ENCODE results near the gene TMEM63B. TPM values are rescaled to one million over a fixed set of nuclear protein-coding genes. Genes with fewer than 3 reads are reported as not detected.

The TMEM63B gene
- total RNA-seq, 2 experiments from 2014 or later, result 16.0 to 17.8 TPM

GRCh38 chr6:44110005-44110676, 17.2 kb upstream of the TMEM63B start:
- ChIA-PET CTCF (interaction anchor here (1.0 to 1.5 kb wide), 3 partner anchors 12 to 129 kb away, joined by 3 read pairs; no protein-coding TSS in a partner anchor), POLR2A (no interaction called here)

GRCh38 chr6:44110966-44111365, 16.4 kb upstream of the TMEM63B start:
- CTCF ChIA-PET, result interaction anchor here (1.1 to 1.5 kb wide), 3 partner anchors 11 to 129 kb away, joined by 3 to 4 read pairs (median 3); no protein-coding TSS in a partner anchor
- POLR2A ChIA-PET, result no interaction called here

GRCh38 chr6:44111434-44112417, 15.6 kb upstream of the TMEM63B start:
- ChIA-PET POLR2A (interaction anchor here (0.9 kb wide), 1 partner anchor 10 kb away, joined by 3 read pairs; no protein-coding TSS in a partner anchor), CTCF (interaction anchor here (1.0 to 1.5 kb wide), 3 partner anchors 10 to 32 kb away, joined by 3 to 4 read pairs (median 3); no protein-coding TSS in a partner anchor)

- ChIA-PET CTCF (interaction anchor here (0.5 kb wide), 1 partner anchor 209 kb away, joined by 3 read pairs; no protein-coding TSS in a partner anchor), POLR2A (no interaction called here)
These were observed 13.9 kb upstream of the TMEM63B start for GRCh38 chr6:44113414-44113813.

GRCh38 chr6:44115866-44116265, 11.5 kb upstream of the TMEM63B start:
- POLR2A ChIA-PET, result no interaction called here
- CTCF ChIA-PET, result interaction anchor here (1.0 kb wide), 1 partner anchor 22 kb away, joined by 3 read pairs; no protein-coding TSS in a partner anchor

GRCh38 chr6:44116641-44117382, 10.5 kb upstream of the TMEM63B start:
- CTCF ChIA-PET, result interaction anchor here (1.0 to 1.1 kb wide), 2 partner anchors 23 to 35 kb away, joined by 3 to 4 read pairs; no protein-coding TSS in a partner anchor
- POLR2A ChIA-PET, result interaction anchor here (1.0 kb wide), 1 partner anchor 346 kb away, joined by 3 read pairs; the partner anchor contains the start of gene VEGFA

- POLR2A ChIA-PET, result no interaction called here
- CTCF ChIA-PET, result interaction anchor here (0.7 to 1.1 kb wide), 3 partner anchors 34 to 238 kb away, joined by 3 to 5 read pairs (median 4); no protein-coding TSS in a partner anchor
These were observed 9.8 kb upstream of the TMEM63B start for GRCh38 chr6:44117397-44118128.

GRCh38 chr6:44119704-44120262, 7.6 kb upstream of the TMEM63B start:
- ChIA-PET CTCF (no interaction called here), POLR2A (no interaction called here)

GRCh38 chr6:44120692-44121443, 6.5 kb upstream of the TMEM63B start:
- CTCF ChIA-PET, result no interaction called here
- POLR2A ChIA-PET, result interaction anchor here (1.1 kb wide), 1 partner anchor 9 kb away, joined by 3 read pairs; no protein-coding TSS in a partner anchor

GRCh38 chr6:44122801-44123200, 4.6 kb upstream of the TMEM63B start:
- ChIA-PET CTCF (interaction anchor here (1.2 to 1.5 kb wide), 2 partner anchors 9 to 12 kb away, joined by 3 read pairs; no protein-coding TSS in a partner anchor), POLR2A (interaction anchor here (0.8 kb wide), 1 partner anchor 353 kb away, joined by 3 read pairs; the partner anchor contains the start of gene VEGFA)

- ChIA-PET POLR2A (interaction anchor here (0.8 kb wide), 1 partner anchor 354 kb away, joined by 3 read pairs; the partner anchor contains the start of gene VEGFA), CTCF (no interaction called here)
These were observed 3.8 kb upstream of the TMEM63B start for GRCh38 chr6:44123544-44123943.

- ChIA-PET POLR2A (no interaction called here), CTCF (interaction anchor here (1.7 kb wide), 1 partner anchor 30 kb away, joined by 4 read pairs; no protein-coding TSS in a partner anchor)
These were observed 819 bp upstream of the TMEM63B start for GRCh38 chr6:44126320-44127149.

- POLR2A ChIA-PET, result interaction anchor here (0.5 kb wide), 1 partner anchor 1291 kb away, joined by 3 read pairs; no protein-coding TSS in a partner anchor
- CTCF ChIA-PET, result no interaction called here
These were observed 915 bp downstream of the TMEM63B start for GRCh38 chr6:44128020-44128917.

GRCh38 chr6:44129841-44130322, 2.5 kb downstream of the TMEM63B start:
- POLR2A ChIA-PET, result no interaction called here
- CTCF ChIA-PET, result interaction anchor here (0.7 to 1.1 kb wide), 3 partner anchors 105 to 497 kb away, joined by 3 to 4 read pairs (median 3); partner anchors contain the start of gene VEGFA

GRCh38 chr6:44131892-44132291, 4.5 kb downstream of the TMEM63B start:
- ChIA-PET POLR2A (interaction anchor here (0.5 kb wide), 1 partner anchor 748 kb away, joined by 4 read pairs; no protein-coding TSS in a partner anchor), CTCF (interaction anchor here (1.2 kb wide), 1 partner anchor 9 kb away, joined by 3 read pairs; no protein-coding TSS in a partner anchor)

Data from activated CD8-positive, alpha-beta memory T cell treated with anti-CD3 and anti-CD28 coated beads for 36 hours (primary cell).